Stimulated activated CD8-positive, alpha-beta memory T cell treated with anti-CD3 and anti-CD28 coated beads, Interleukin-4, amount 100 ng/mL, for 1 hour (primary cell): ENCODE results near the gene ZIC5.

Source experiments
- DNase-seq, 2 donors: peaks; one replicate each; pipeline ENCODE4 v3.0.0-alpha.2; 2020; ENCODE audit warnings: low read depth in 2 of 2, low spot score in 1 of 2

ZIC5 gene

GRCh38 chr13:99987154-99988019, 15.8 kb upstream of the ZIC5 start:
- no peak for DNase-seq

- DNase-seq: no peak
These were observed 15.2 kb upstream of the ZIC5 start for GRCh38 chr13:99986741-99987140.

GRCh38 chr13:99985886-99986527, 14.4 kb upstream of the ZIC5 start:
- DNase-seq: no peak

- DNase-seq: no peak
These were observed 13.8 kb upstream of the ZIC5 start for GRCh38 chr13:99985241-99985874.

GRCh38 chr13:99984461-99985240, 13.1 kb upstream of the ZIC5 start:
- DNase-seq: no peak

- no peak for DNase-seq
These were observed 12.2 kb upstream of the ZIC5 start for GRCh38 chr13:99983499-99984401.

- DNase-seq: no peak
These were observed 11.3 kb upstream of the ZIC5 start for GRCh38 chr13:99982731-99983498.

GRCh38 chr13:99982036-99982730, 10.6 kb upstream of the ZIC5 start:
- no peak for DNase-seq

- no peak for DNase-seq
These were observed 10.1 kb upstream of the ZIC5 start, which contains the start of gene ZIC2 for GRCh38 chr13:99981735-99982035. TSS of gene ZIC2 (plus strand) at chr13:99981784. CDS start at chr13:99982065, 281 bp downstream.

DNA sequence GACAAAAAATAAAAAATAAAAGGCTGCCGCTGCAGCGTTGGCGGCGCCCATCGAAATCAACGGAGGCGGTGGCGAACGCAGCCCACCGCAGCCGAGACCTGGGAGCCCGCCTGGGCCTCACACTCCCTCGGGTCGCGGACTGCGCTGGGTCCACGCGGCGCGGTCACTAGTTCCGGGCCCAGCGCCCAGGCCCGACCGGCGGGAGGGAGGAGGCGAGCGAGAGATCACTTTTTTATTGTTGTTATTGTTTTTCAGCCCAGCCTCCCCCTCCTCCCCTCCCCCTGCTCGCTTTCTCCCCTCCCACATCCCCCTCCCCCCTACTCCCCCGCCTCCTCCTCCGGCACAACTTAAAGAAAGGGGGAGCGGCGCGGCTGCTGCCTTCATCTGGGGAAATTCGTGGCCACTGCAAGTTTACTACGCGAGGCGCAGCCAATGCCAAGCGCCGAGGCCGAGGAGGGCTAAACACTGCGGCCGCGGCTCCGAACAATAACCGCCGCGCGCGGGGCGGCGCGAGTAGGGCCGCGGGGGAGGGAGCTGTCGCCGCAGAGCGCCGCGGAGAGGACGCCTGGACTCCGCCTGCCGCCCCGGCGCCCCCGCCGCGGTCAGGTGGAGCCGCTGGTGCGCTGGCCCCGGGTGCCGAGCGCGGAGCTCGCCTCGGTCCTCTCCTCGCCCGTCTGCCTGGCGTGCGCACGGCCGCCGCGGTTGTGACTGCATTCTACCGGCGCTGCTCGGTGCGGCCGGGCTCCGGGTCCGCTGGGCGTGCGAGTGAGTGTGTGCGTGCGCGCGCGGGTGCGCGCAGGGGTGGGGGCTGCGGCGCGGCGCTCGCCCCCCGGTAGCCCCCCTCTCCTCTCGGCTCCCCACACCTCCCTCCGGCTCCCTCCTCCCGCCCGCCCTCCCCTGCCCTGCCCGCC, 9.5 kb upstream of the ZIC5 start:
- DNase-seq: no peak

GRCh38 chr13:99980201-99980823, 8.7 kb upstream of the ZIC5 start:
- peak in 1 of 2 donors; percentile 33 for DNase-seq

GRCh38 chr13:99979453-99980200, 8.1 kb upstream of the ZIC5 start:
- no peak for DNase-seq

DNA sequence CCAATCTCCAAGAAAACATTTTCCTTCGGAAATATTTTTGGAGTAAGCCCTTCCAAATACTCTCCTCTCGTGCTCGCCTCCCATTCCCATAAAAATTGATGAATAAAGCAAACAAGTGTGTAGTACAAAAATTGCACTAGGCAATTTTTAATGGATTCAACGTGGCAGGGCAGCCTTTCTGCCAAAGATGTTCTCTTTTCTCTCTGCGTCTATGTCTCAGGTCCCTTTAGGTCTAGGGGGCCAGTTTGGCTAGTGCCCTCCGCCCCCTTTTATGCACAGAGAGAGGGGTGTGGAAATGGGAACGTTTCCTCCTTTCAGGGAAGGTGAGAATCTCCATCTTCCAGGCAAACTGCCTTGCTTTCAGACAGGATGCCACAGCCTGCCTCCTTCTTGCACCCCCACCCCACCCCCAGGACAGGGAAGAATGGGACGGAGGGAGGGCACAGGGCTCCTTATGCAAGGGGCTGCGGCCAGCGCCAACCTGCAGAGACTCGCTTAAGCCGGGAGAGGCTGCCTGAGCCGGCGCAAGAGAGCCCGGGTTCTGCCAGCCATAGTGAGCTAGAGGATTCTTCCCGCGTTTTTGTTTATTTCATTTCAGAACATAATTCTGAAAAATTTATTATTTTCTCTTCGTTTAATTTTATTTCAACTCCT, 7.4 kb upstream of the ZIC5 start:
- no peak for DNase-seq

- DNase-seq: no peak
These were observed 6.6 kb upstream of the ZIC5 start for GRCh38 chr13:99977912-99978798.

DNA sequence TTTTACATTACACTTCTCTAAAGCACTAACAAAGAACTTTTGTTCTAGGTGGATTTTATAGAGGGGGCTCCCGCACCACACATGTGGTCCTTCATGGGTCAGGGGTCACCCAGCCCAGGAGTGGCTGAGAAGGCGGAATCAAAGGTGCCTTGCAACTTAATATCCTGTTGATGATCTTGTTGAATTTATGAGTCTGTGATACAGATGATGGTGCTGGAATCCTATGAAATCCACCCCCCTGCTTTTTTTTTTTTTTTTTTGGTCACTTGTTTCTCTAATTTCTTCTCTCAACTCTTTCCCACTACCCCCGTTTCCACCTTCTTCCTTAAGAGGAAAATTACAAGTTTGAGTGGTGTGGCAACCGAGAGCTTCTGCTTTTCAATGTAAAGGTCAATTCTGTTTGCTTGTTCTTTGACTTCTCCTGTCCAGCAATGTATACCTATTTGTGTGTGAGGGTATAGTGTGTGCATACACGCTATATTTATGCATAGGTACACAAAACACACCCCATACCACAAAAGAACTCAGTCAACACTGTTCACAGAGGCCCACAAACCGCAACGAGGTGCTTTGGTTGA, 5.9 kb upstream of the ZIC5 start:
- DNase-seq: no peak
